Stimulated activated CD4-positive, alpha-beta T cell treated with anti-CD3 and anti-CD28 coated beads, TNF-alpha, amount 100 ng/mL, for 24 hours (primary cell): ENCODE data around the gene CALHM3.

ENCODE experiments used
- DNase-seq, 3 experiments: peaks; one replicate each; pipeline ENCODE4 v3.0.0-alpha.2; 2020; ENCODE audit warnings: low read depth in 3 of 3

CALHM3 gene

DNA sequence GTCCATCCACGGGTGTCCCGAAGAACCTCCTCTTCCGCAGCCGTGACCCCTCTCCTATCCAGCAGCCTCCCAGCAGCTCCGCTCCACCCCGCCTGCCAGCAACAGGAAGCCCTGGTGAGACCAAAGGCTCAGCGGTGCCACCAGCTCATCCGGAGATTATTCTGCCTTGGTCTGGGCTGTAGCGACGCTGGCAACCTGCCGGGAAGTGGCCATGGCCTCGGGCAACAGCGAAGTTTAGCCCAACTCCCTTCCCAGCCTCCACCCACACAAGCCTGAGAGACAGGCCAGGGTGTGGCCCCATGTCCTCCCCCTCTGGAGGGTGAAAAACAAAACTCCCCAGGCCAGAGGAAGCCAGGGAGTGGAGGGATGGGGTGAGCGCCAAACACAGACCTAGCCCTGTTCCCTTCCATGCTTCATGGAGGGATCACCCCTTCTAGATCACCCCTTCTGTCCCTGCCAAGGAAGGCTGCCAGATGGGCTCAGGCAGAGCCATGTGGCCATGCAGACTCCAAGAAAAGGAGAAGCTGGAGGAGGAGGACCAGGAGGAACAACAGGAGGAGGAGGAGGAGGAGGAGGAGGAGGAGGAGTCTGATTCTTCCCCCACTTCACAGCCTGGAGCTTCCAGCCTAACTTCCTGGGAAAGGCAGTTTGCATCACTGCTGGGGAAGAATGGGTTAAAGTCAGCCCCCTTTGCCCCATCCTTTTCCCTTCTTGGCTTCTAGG lies 27.8 kb downstream of the CALHM3 start:
- DNase-seq = peak in 1 of 3 experiments; percentile 44

DNA sequence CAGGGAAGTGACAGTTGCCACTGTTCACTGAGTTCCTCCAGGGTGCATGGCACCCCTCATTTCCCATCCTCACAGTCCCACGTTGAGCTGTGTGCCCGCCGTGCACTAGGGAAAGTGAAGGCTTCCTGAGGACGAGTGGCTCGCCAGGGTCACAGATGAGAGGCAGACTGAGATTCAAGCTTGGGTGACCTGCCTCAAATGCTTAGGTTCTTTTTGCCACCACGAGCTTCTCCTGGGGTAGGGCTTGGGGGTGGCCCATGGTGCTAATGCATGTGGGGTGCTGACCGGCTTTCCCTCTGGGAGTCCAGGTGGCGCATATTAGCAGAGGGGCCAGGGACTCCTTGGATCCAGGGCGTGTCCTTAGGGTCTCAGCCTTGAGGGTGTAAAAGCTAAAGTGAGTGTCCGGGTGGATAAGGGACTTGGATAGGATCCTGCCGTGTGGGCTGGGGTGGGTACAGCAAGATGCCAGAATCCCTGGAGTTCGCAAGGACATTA lies 28.8 kb downstream of the CALHM3 start:
- DNase-seq = no peak

DNA sequence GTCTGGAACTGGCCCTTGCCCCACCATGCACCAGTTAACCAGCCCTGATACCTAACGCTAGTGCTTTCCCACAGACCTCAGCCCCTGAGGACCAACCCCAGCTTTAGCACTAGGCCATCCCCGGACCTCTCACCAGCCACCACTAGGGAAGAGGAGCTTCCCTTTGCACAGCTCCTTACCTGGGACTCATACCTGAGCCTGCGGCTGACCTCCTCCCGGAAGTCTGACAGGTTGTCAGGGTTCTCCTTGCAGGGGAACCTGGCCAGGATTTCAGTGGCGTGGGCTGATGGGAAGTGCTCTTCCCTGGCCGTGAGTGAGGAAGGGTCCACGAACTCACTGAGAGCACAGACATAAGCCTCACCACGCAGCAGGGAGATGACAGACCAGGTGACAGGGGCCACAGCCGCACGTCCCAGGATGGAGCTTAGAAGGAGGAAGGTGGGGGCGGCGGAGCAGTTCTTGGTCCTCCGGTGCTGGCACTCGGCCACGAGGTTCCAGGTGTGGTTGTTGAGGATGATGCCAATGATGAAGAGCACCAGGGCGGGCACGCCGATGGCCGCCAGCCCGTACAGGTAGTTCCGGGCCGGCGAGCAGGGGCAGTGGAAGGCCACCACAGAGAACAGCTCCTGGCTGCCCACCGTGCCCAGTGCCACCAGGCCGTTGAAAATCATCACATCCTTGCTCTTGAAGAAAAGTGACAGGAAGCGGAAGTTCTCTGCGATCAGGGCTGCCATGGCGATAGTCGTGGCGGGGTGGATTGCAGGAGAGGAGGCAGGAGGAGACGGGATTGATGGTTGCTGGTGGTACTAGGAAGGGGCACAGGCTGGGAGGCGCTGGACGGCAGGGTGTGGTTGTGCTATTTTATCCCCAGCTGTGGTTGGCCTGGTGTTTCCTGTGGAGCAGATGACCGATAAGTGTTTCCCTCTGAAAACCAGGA lies 29.6 kb downstream of the CALHM3 start:
- no peak for DNase-seq

DNA sequence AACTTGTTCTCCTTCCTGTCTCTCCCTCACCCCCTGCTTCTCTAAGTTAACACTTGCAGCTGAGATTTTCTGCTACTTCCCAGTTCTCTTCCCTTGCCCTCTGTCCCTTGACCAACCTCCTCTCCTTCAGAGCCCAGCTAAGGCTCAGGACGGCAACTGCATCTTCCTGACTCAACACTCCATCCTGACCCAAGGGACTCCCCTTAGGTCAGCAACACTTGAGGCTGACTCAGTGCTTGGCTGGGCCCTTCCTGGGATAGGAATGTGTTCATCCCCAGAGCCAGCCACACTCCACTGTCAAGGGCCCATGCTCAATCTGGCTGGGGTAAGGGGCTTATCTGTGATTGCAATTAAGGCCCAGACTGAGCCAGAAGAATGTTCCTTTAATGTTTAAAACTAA lies 30.3 kb downstream of the CALHM3 start:
- DNase-seq = no peak

DNA sequence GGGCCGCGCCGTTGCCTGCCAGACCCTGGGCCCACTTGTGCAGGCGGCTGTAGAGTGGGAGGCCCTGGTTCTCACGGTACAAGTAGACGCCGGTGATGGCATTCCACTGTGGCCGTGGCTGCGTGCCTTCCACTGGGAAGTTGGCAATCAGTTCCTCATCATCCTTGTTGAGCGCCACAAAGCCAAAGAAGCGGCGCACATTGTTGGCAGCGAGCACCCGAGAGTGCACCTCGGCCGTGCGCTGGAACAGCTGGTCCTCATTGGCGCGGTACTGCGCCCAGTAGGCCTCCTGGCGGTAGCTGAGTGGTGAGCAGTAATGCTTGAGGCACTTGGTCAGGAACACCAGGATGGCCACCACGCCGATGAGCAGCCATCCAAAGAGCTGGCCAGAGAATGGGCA lies 31.9 kb downstream of the CALHM3 start:
- no peak for DNase-seq

DNA sequence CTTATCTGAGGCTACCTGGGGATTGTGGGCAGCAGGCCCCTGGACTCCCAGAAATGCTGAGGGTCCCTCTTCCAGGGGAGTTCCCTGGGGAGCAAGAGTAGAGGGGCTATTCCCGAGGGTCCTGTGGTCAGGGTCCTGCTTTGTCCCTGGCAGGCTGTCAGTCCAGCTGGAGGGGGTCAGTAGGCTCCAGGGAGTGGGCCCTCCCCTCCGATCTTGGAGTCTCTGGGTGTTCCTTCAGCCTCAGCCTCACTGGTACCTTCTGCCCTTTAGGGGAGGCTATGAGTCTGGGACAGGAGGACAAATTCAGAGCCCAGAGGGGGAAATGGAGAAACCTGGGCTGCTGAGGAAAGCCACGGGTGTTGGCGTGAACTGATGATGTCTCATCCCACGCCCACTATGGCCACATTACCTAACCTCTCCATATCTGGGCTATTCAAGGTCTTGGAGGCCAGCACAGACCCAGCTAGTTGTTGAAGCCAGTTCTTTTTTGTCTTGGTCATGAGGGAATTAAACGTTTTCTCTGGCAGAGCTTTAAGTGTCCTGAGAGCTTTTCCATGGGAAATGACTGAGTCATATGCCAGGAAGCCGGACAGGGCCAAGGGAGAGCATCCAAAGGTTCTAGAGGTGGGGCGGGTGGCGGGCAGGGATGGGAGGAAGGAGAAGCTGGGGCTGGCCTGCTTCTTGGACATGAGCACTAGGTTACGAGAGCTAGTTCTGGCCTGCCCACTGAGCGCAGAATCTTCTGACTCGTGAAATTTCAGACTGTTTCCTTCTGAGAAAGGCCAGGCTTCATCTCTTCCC lies 33.1 kb downstream of the CALHM3 start:
- DNase-seq = no peak

DNA sequence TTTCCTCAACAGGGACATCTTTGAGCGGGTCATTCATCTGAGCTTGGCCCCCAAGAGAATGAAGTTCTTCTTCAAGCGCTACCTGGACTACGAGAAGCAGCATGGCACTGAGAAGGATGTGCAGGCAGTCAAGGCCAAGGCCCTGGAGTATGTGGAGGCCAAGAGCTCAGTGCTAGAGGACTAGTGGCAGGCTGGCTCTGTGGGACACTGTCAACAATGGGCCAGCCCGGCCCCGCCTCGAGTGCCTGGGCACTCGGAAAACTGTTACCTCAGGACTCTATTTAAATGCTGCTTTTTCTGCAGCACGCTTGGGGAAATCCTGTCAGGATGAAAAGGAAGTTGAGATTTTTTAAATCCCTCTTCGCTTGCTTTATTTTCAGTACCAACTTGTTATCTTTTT lies 33.7 kb downstream of the CALHM3 start:
- DNase-seq = no peak

DNA sequence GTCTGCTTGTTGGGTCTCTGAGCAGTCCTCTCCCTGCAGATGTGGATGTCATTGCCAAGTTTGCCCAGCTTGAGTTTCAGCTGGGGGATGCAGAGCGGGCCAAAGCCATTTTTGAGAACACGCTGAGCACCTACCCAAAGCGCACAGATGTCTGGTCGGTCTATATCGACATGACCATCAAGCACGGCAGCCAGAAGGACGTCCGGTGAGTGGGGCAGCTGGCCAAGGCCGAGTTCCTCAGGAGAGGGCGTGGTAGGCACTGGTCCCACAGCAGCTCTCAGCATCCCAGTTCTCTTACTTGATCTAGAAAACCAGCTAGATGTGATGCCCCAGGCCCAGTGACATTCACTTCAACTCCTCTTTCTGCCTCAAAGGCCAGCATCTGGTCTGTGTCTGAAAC lies 34.6 kb downstream of the CALHM3 start:
- no peak for DNase-seq

DNA sequence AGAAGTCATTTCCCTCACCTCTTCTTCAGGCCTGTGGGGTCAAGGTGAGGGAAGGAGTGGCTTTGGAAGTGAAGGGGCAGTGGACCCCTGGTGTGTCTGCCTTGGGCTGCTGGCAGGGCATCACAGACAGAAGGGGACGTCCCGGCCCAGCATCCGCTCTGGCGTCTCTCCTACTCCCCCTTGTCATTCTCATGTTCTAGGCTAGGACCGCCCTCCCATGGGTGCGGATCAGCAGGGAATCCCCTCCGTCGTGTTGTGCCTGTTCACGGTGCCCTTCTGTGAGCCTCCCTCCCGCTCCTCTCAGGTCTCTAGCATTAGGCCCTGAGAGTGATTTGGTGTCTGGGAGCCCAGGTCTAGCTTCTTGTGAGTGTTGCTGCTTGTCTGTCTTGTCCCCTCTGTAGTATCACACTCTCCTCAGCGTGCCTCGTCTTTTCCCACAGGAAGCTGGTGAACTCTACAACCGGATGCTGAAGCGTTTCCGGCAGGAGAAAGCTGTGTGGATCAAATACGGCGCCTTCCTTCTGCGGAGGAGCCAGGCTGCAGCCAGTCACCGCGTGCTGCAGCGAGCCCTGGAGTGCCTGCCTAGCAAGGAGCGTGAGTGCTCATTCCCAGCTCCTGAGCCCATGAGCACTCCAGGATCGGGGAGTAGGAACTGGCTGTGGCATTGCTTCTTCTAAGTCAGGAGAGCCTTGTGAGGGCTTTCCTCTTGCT lies 35.4 kb downstream of the CALHM3 start:
- no peak for DNase-seq

DNA sequence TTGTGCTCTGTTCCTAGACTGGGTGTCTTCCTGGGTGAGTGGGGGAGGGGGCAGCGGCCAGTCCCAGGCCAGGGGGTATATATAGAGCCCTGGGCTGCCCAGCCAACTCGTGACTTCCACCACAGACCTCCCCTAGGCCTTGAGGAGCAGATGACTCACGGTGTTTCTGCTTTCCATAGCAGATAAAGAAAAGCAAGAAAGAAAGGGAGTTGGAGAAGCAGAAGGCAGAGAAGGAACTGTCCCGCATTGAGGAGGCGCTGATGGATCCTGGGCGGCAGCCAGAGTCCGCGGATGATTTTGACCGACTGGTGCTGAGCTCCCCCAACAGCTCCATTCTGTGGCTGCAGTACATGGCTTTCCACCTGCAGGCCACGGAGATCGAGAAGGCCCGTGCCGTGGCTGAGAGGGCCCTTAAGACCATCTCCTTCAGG lies 37.0 kb downstream of the CALHM3 start:
- DNase-seq = no peak

DNA sequence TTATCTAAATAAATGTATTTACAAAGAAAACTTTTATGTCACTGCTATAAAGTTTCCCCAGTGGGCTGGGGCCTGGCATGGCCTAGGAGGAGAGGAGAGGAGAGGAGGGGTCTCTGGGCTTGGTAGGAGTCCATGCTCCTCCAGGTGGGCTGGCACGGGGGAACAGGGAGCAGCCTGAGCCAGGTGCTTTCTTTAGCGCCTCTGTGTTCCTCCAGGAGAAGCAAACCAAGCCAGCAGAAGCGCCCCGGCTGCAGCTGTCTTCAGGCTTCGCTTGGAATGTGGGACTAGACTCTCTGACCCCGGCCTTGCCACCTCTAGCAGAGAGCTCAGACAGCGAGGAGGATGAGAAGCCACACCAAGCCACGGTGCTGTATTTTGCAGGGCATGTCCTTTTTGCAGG lies 37.4 kb downstream of the CALHM3 start:
- DNase-seq = no peak

DNA sequence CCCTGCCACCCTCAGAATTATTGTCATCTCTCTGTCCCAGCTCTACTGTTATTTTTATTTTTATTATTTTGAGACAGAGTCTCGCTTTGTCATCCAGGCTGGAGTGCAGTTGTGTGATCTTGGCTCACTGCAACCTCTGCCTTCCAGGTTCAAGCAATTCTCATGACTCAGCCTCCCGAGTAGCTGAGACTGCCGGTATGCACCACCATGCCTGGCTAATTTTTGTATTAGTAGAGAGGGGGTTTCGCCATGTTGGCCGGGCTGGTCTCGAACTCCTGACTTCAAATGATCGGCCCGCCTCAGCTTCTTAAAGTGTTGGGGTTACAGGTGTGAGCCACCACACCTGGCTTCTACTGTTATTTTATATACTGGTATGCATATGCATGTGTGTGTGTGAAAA lies 37.8 kb downstream of the CALHM3 start:
- DNase-seq = no peak

DNA sequence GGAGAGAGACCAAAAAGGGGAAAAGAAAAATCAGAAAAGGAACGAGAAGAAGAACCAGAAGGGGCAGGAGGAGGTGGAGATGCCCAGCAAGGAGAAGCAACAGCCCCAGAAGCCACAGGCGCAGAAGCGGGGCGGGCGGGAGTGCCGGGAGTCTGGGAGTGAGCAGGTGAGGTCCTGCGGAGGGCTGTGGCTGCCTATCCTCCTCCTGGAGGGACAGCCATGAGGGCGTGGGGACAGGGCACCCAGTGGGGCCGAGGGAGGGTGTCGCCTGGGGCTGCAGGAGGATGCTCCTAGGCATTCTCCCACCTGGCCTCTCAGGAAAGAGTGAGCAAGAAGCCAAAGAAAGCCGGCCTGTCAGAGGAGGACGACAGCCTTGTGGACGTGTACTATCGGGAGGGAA lies 38.6 kb downstream of the CALHM3 start:
- no peak for DNase-seq

DNA sequence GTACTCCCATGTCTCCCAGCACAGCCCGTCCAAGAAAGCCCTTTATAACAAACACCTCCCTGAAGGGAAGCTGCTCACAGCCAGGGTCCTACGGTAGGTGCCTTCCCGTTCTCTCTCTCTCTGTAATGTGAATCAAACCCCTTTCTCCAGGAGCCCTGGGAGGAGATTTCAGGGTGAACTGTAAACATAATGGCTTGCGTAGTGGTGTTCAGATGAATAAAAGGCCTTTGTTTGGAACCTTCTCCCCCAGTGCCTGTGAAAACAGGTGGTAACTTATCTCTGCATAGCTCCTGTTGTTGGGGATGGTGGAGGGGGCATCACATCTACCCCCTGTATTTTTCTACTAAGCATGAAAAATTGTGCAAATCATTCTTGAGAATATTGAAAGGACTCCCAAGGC lies 39.3 kb downstream of the CALHM3 start:
- DNase-seq = no peak

DNA sequence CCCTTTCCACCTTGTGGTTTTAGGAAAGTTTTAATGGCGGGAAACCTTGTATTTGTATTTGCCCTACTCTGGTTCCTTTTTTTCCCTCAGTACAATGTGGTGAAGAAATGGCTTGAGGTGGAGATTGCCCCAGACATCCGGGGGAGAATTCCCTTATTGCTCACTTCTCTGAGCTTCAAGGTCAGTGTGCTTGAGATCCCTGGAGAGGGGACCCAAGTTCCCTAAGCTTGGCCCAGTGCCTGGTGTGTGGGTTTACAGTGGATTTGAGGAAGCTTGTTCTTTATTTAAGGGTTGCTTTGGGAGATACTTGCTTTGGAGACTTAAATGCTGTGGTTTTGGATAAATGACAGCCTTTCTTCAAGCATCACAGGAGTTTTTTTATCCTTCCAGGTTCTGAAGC lies 45.2 kb downstream of the CALHM3 start:
- DNase-seq = no peak

DNA sequence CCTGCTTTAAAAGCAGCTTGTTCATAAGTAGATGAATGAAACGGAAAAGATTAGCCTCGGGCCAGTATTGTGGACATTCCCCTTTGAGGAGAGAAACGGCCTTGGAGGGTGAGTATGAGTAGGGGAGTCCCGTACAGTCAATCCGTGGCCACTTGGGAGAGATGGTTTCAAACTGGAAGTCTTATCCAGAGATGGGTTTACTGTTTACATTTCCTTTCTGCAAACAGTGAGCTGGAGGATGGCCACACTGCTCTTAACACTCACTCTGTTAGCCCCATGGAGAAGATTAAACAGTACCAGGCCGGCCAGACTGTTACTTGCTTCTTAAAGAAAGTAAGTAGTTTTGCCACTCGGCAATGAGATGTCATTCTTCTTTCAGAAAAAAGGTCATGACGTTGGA lies 47.1 kb downstream of the CALHM3 start:
- DNase-seq = no peak

DNA sequence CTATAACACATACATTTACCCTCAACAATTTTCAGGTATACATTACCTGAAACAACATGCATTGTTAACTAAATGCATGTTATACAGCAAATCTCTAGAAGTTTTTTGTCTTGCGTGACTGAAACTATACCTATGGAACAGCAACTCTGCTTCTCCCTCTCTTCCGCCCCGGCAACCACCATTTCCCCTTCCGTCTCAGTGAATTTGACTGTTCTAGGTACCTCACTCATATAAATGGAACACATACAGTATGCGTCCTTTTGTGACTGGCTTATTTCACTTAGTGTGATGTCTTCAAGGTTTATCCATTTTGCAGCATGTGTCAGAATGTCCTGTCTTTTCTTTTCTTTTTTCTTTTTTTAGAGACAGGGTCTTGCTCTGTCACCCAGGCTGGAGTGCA lies 49.4 kb downstream of the CALHM3 start:
- no peak for DNase-seq

DNA sequence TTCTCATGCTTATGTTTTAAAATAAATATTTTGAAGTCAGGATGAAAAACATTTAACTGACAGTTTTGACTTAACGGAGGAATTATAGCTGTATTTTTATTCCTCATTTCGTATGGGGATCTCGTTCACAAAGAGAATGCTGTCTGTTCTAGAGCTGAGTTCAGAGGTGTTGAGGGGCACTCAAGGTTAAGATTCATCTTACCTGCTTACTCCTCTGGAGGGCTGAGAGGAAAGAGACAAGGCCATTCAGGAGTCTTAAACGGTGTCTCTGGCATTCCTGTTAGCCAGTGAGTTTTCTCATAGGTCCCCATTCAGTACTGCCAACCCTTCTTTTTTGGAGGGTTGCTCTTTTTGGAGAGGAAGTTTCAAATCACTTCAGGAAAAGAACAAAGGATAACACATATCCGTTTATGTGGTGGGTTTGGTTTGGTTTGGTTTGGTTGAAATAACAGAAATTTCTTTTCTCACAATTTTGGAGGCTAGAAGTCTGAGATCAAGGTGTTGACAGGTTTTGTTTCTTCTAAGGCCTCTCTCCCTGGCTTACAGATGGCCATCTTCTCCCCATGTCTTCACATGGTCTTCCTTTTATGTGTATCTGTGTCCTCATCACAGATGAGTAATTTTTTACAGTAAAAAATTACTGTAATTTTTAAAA lies 49.9 kb downstream of the CALHM3 start:
- no peak for DNase-seq

DNA sequence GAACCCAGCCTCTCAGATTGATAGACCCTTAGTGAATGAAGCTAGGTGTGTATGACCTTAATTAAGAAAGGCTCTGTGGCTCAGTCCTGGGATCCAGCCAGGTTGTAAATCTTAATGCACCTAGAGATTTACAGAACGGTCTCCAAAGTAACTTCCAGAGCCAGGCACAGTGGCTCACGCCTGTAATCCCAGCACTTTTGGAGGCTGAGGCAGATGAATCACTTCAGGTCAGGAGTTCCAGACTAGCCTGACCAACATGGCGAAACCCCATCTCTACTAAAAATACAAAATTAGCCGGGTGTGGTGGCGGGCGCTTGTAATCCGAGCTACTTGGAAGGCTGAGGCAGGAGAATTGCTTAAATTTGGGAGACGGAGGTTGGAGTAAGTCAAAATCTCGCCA lies 51.2 kb downstream of the CALHM3 start:
- DNase-seq = no peak

DNA sequence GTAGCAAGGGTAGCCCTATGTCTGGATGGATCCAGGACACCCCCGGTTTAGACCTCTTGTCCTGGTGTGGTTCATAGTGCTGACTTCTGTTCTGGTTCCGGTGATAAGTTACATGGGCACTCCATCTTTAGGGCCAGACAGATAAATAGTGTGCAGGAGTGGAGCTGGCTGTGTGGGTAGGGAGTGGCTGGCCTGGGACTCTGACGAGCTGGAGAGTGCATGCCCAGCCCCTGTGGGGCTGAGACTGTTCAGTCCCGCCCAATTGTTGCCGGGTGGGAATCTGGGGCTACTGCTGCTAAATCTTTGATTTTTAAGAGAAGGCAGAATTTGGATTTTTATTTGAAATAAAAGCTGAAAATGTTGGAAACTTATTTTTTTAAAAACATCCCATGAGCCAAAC lies 55.3 kb downstream of the CALHM3 start:
- DNase-seq = no peak
